Muscle layer of colon (tissue), 2 donors: ENCODE data around the gene TLDC2.
"Not testable (repeated sequence)": the region's sequence is repeated elsewhere in the genome, so short reads cannot be mapped to it uniquely, and the experiment has no call there.

Experiments used
- H3K27ac ChIP-seq: one replicate; pipeline ENCODE4 v1.7.0; 2013; ENCODE audit warnings: low read depth, mild to moderate bottlenecking, low read length, moderate library complexity
- H3K27me3 ChIP-seq, 2 donors: one replicate each; pipeline ENCODE4 v1.7.0; 2013; ENCODE audit warnings: low read length in 2 of 2, mild to moderate bottlenecking in 2 of 2; ENCODE audit not compliant: insufficient read depth in 2 of 2, control insufficient read depth in 1 of 2
- H3K36me3 ChIP-seq: one replicate; pipeline ENCODE4 v1.7.0; 2013; ENCODE audit warnings: mild to moderate bottlenecking, low read length; ENCODE audit not compliant: insufficient read depth
- H3K4me1 ChIP-seq: one replicate; pipeline ENCODE4 v1.7.0; 2013; ENCODE audit warnings: mild to moderate bottlenecking, low read length; ENCODE audit not compliant: insufficient read depth
- H3K4me3 ChIP-seq, 2 donors: one replicate each; pipeline ENCODE4 v1.7.0; 2013; ENCODE audit warnings: low read length in 2 of 2, low read depth in 1 of 2, mild to moderate bottlenecking in 1 of 2, moderate library complexity in 1 of 2
- H3K9ac ChIP-seq: one replicate; pipeline ENCODE4 v1.7.0; 2013; ENCODE audit warnings: low read length
- H3K9me3 ChIP-seq: one replicate; pipeline ENCODE4 v1.7.0; 2013; ENCODE audit warnings: mild to moderate bottlenecking, low read length
- donor health status: abdominal sarcoma.
- donor health status: Adenocarcinoma of cecum.

TLDC2 gene

GRCh38 chr20:36924167-36925045, 48.5 kb downstream of the TLDC2 start:
- peaks cover 8% of the 10 kb centered on the region for H3K36me3 ChIP-seq
- H3K27me3 ChIP-seq = no peaks in the 10 kb centered on the region
- H3K4me3 ChIP-seq = no peak overlapping the region
- no peaks in the 10 kb centered on the region for H3K4me1 ChIP-seq
- H3K9ac ChIP-seq = no peak overlapping the region
- no peak overlapping the region for H3K27ac ChIP-seq
- H3K9me3 ChIP-seq = no peaks in the 10 kb centered on the region

GRCh38 chr20:36925234-36925633, 49.3 kb downstream of the TLDC2 start:
- Histone ChIP-seq H3K4me3 (no peak overlapping the region), H3K4me1 (no peaks in the 10 kb centered on the region), H3K27me3 (no peaks in the 10 kb centered on the region), H3K27ac (no peak overlapping the region), H3K9me3 (no peaks in the 10 kb centered on the region), H3K9ac (no peak overlapping the region), H3K36me3 (peaks cover 8% of the 10 kb centered on the region)

GRCh38 chr20:36926653-36927200, 50.8 kb downstream of the TLDC2 start:
- H3K36me3 ChIP-seq = peaks cover 15% of the 10 kb centered on the region

GRCh38 chr20:36927704-36928103, 51.8 kb downstream of the TLDC2 start:
- no peaks in the 10 kb centered on the region for H3K27me3 ChIP-seq
- no peak overlapping the region for H3K4me3 ChIP-seq
- no peak overlapping the region for H3K9ac ChIP-seq
- no peak overlapping the region for H3K27ac ChIP-seq
- peaks cover 15% of the 10 kb centered on the region for H3K36me3 ChIP-seq
- no peaks in the 10 kb centered on the region for H3K9me3 ChIP-seq
- H3K4me1 ChIP-seq = no peaks in the 10 kb centered on the region

More at GRCh38 chr20:36926653-36927200, 50.8 kb downstream of the TLDC2 start:
- no peak overlapping the region for H3K4me3 ChIP-seq
- no peaks in the 10 kb centered on the region for H3K4me1 ChIP-seq
- no peak overlapping the region for H3K27ac ChIP-seq
- no peaks in the 10 kb centered on the region for H3K27me3 ChIP-seq
- H3K9me3 ChIP-seq = no peaks in the 10 kb centered on the region
- H3K9ac ChIP-seq = no peak overlapping the region

GRCh38 chr20:36929290-36929689, 53.4 kb downstream of the TLDC2 start:
- H3K4me1 ChIP-seq = no peaks in the 10 kb centered on the region
- H3K27me3 ChIP-seq = no peaks in the 10 kb centered on the region
- H3K27ac ChIP-seq = no peak overlapping the region
- no peak overlapping the region for H3K9ac ChIP-seq
- no peaks in the 10 kb centered on the region for H3K9me3 ChIP-seq
- peaks cover 20% of the 10 kb centered on the region for H3K36me3 ChIP-seq
- H3K4me3 ChIP-seq = no peak overlapping the region

GRCh38 chr20:36929691-36930090, 53.8 kb downstream of the TLDC2 start:
- no peak overlapping the region for H3K9ac ChIP-seq
- no peak overlapping the region for H3K27ac ChIP-seq
- H3K4me1 ChIP-seq = no peaks in the 10 kb centered on the region
- peaks cover 20% of the 10 kb centered on the region for H3K36me3 ChIP-seq
- H3K27me3 ChIP-seq = no peaks in the 10 kb centered on the region
- H3K9me3 ChIP-seq = no peaks in the 10 kb centered on the region
- no peak overlapping the region for H3K4me3 ChIP-seq

- not testable (repeated sequence) for H3K27me3 ChIP-seq, H3K9ac ChIP-seq, H3K9me3 ChIP-seq, H3K4me1 ChIP-seq, H3K27ac ChIP-seq, H3K4me3 ChIP-seq
- peaks cover 29% of the 10 kb centered on the region for H3K36me3 ChIP-seq
Observed at GRCh38 chr20:36932067-36932466, 56.1 kb downstream of the TLDC2 start.

- H3K36me3 ChIP-seq = peaks cover 30% of the 10 kb centered on the region
- H3K4me1 ChIP-seq = no peaks in the 10 kb centered on the region
- H3K9me3 ChIP-seq = no peaks in the 10 kb centered on the region
- H3K27ac ChIP-seq = no peak overlapping the region
- H3K4me3 ChIP-seq = no peak overlapping the region
- H3K9ac ChIP-seq = no peak overlapping the region
- no peaks in the 10 kb centered on the region for H3K27me3 ChIP-seq
Observed at GRCh38 chr20:36932476-36933426, 56.8 kb downstream of the TLDC2 start.

GRCh38 chr20:36933571-36933970, 57.6 kb downstream of the TLDC2 start:
- H3K9ac ChIP-seq, H3K27me3 ChIP-seq, H3K4me3 ChIP-seq, H3K9me3 ChIP-seq, H3K4me1 ChIP-seq, H3K27ac ChIP-seq: not testable (repeated sequence)
- H3K36me3 ChIP-seq = peaks cover 26% of the 10 kb centered on the region

- Histone ChIP-seq H3K9me3 (no peaks in the 10 kb centered on the region), H3K27ac (no peak overlapping the region), H3K36me3 (peaks cover 24% of the 10 kb centered on the region), H3K4me3 (no peak overlapping the region), H3K4me1 (no peaks in the 10 kb centered on the region), H3K27me3 (no peaks in the 10 kb centered on the region), H3K9ac (no peak overlapping the region)
Observed at GRCh38 chr20:36936341-36936740, 60.4 kb downstream of the TLDC2 start.

- peaks cover 23% of the 10 kb centered on the region for H3K36me3 ChIP-seq
- not testable (repeated sequence) for H3K27ac ChIP-seq, H3K27me3 ChIP-seq, H3K4me1 ChIP-seq, H3K9me3 ChIP-seq, H3K4me3 ChIP-seq, H3K9ac ChIP-seq
Observed at GRCh38 chr20:36936761-36937401, 60.9 kb downstream of the TLDC2 start.
